CD4-positive, alpha-beta T cell treated with Interleukin-21 for 1 hour (primary cell): ENCODE measurements around the gene HOXA10.

ENCODE experiments used
- DNase-seq: peaks from one replicate; pipeline ENCODE4 v3.0.0-alpha.2; 2020

The HOXA10 gene

GRCh38 chr7:27143023-27143949 lies 30.8 kb downstream of the HOXA10 start, which contains the start of gene HOXA5:
Gene HOXA5 (minus strand): TSS chr7:27143681. CDS start chr7:27143607, 74 bp downstream.
- DNase-seq = no peak

GRCh38 chr7:27142580-27143022 lies 31.5 kb downstream of the HOXA10 start:
- DNase-seq = no peak

- no peak for DNase-seq
Measured at GRCh38 chr7:27141923-27142579, 32.1 kb downstream of the HOXA10 start.

- no peak for DNase-seq
Measured at GRCh38 chr7:27141137-27141922, 32.8 kb downstream of the HOXA10 start.

GRCh38 chr7:27140126-27140857 lies 33.8 kb downstream of the HOXA10 start:
- DNase-seq = no peak

GRCh38 chr7:27139334-27140125 lies 34.6 kb downstream of the HOXA10 start:
- DNase-seq = no peak

GRCh38 chr7:27138985-27139333 lies 35.2 kb downstream of the HOXA10 start:
- no peak for DNase-seq

GRCh38 chr7:27138472-27138871 lies 35.6 kb downstream of the HOXA10 start:
- no peak for DNase-seq

GRCh38 chr7:27137640-27138315 lies 36.3 kb downstream of the HOXA10 start:
- no peak for DNase-seq

- no peak for DNase-seq
Measured at GRCh38 chr7:27134392-27134791, 39.7 kb downstream of the HOXA10 start.

GRCh38 chr7:27133409-27134231 lies 40.5 kb downstream of the HOXA10 start:
- no peak for DNase-seq

GRCh38 chr7:27132978-27133377 lies 41.1 kb downstream of the HOXA10 start:
- DNase-seq = no peak

- no peak for DNase-seq
Measured at GRCh38 chr7:27132214-27132613, 41.9 kb downstream of the HOXA10 start.

GRCh38 chr7:27131390-27131819 lies 42.7 kb downstream of the HOXA10 start:
- no peak for DNase-seq

- peak; percentile 78 for DNase-seq
Measured at GRCh38 chr7:27130540-27131389, 43.4 kb downstream of the HOXA10 start, which contains the start of gene HOXA4. Gene HOXA4 (minus strand): TSS chr7:27130757. CDS start chr7:27130733, 24 bp downstream.

GRCh38 chr7:27129729-27130539 lies 44.2 kb downstream of the HOXA10 start:
- DNase-seq = no peak

GRCh38 chr7:27128776-27129728 lies 45.1 kb downstream of the HOXA10 start:
- no peak for DNase-seq
